HepG2 (cell line): Measurements from ENCODE around the gene PLEKHG2. TPM values are rescaled to one million over a fixed set of nuclear protein-coding genes. Genes with fewer than 3 reads are reported as not detected.
A peak's percentile ranks its signal among the peaks of the same experiment; 100 is the strongest.

Experiments used
- ARHGAP35 ChIP-seq: sonication (generic); formaldehyde crosslinking; IDR thresholded peaks from 2 replicates; pipeline ENCODE4 v1.9.0; 2022; ENCODE audit warnings: mild to moderate bottlenecking, inconsistent platforms, moderate library complexity, missing genetic modification reagents, borderline replicate concordance
- ATF1 ChIP-seq: IDR thresholded peaks from 2 replicates; pipeline ENCODE4 v1.6.1; 2016; ENCODE audit warnings: mild to moderate bottlenecking, control low read depth
- BHLHE40 ChIP-seq: IDR thresholded peaks from 2 replicates; pipeline ENCODE4 v1.6.1; 2011; ENCODE audit warnings: low read length, improper control_type of control experiment
- CBX2 ChIP-seq, 2 experiments: fragments of 200-600 bp in 1 of 2; sonication (generic); formaldehyde crosslinking in 1 of 2; IDR thresholded peaks; 2 replicates each; pipeline versions ENCODE4 v1.7.0 to v1.8.1; 2018 to 2022; ENCODE audit warnings: low read depth in 2 of 2, low read length in 1 of 2, mild to moderate bottlenecking in 1 of 2, missing genetic modification reagents in 1 of 2
- DNMT3B ChIP-seq: conservative IDR thresholded peaks from 2 replicates; pipeline ENCODE4 v1.6.1; 2016; ENCODE audit warnings: missing biosample characterization, control low read depth
- ELF1 ChIP-seq: sonication (generic); formaldehyde crosslinking; IDR thresholded peaks from 2 replicates; pipeline ENCODE4 v1.4.0; 2020; ENCODE audit warnings: missing genetic modification reagents
- ELF3 ChIP-seq: IDR thresholded peaks from 2 replicates; pipeline ENCODE4 v1.6.1; 2016; ENCODE audit warnings: missing genetic modification reagents, missing compliant biosample characterization
- HNF4G ChIP-seq, 2 experiments: sonication (generic) in 1 of 2; formaldehyde crosslinking in 1 of 2; IDR thresholded peaks; 2 replicates each; pipeline versions ENCODE4 v1.4.0 to v1.6.1; 2011 to 2020; ENCODE audit warnings: borderline replicate concordance in 2 of 2, low read depth in 2 of 2, mild to moderate bottlenecking in 2 of 2, low read length in 1 of 2, missing genetic modification reagents in 1 of 2, moderate library complexity in 1 of 2
- KDM5A ChIP-seq: fragments of 200-600 bp; sonication (generic); IDR thresholded peaks from 2 replicates; pipeline ENCODE4 v1.7.0; 2018; ENCODE audit warnings: antibody characterized with exemption, mild to moderate bottlenecking, low read length, borderline replicate concordance
- NFIC ChIP-seq: IDR thresholded peaks from 2 replicates; pipeline ENCODE4 v1.6.1; 2012; ENCODE audit warnings: mild to moderate bottlenecking, low read length, inconsistent platforms
- NRL ChIP-seq: sonication (generic); formaldehyde crosslinking; IDR thresholded peaks from 2 replicates; pipeline ENCODE4 v1.5.0; 2020; ENCODE audit warnings: missing genetic modification reagents, mild to moderate bottlenecking, moderate library complexity, borderline replicate concordance
- SATB2 ChIP-seq: sonication (generic); formaldehyde crosslinking; IDR thresholded peaks from 2 replicates; pipeline ENCODE4 v1.5.0; 2020; ENCODE audit warnings: missing genetic modification reagents
- SRSF1 ChIP-seq: fragments of 200-400 bp; formaldehyde crosslinking; optimal IDR thresholded peaks from 2 replicates; pipeline ENCODE3; 2017; ENCODE audit warnings: mild to moderate bottlenecking, low read depth, low read length, moderate library complexity
- THAP11 ChIP-seq: IDR thresholded peaks from 2 replicates; pipeline ENCODE4 v1.6.1; 2016; ENCODE audit warnings: missing biosample characterization, missing genetic modification reagents
- ZFY ChIP-seq: sonication (generic); formaldehyde crosslinking; IDR thresholded peaks from 2 replicates; pipeline ENCODE4 v1.4.0; 2020; ENCODE audit warnings: missing genetic modification reagents
- ZMYM3 ChIP-seq: sonication (generic); formaldehyde crosslinking; IDR thresholded peaks from 2 replicates; pipeline ENCODE4 v1.5.1; 2020; ENCODE audit warnings: mild to moderate bottlenecking, missing genetic modification reagents
- polyA plus RNA-seq, 8 experiments: library from polyadenylated mRNA; depleted of rRNA in 3 of 8; stranded (reverse) in 7 of 8; unstranded in 1 of 8; fragments of >200 nt; fragmentation: Illumina TruSeq in 4 of 8; extraction: Trizol in 4 of 8; gene quantifications; 2 replicates each; pipeline versions ENCODE4 v1.2.1 to v1.2.3, GENCODE V29; 2011 to 2016; ENCODE audit warnings: low read depth in 4 of 8, missing spikeins in 1 of 8, mixed read lengths in 1 of 8; ENCODE audit not compliant: insufficient read depth in 1 of 8
- total RNA-seq, 5 experiments: library from RNA; depleted of rRNA; stranded (reverse); fragments of >200 nt; fragmentation: Illumina TruSeq; extraction: Trizol; gene quantifications; 2 replicates each; pipeline ENCODE4 v1.2.3, GENCODE V29; 2016; ENCODE audit warnings: low read depth in 1 of 5
- TF ChIP-seq, protein P1 (sequence below): sonication (generic); formaldehyde crosslinking; IDR thresholded peaks from 2 replicates; pipeline ENCODE4 v1.5.0; 2020; ENCODE audit warnings: missing genetic modification reagents
- TF ChIP-seq, protein P2 (sequence below): sonication (generic); formaldehyde crosslinking; IDR thresholded peaks from 2 replicates; pipeline ENCODE4 v1.4.0; 2020; ENCODE audit warnings: missing genetic modification reagents, borderline replicate concordance
- TF ChIP-seq, protein P3 (sequence below): sonication (generic); formaldehyde crosslinking; IDR thresholded peaks from 2 replicates; pipeline ENCODE4 v1.4.0; 2020; ENCODE audit warnings: missing genetic modification reagents, borderline replicate concordance
- TF ChIP-seq, protein P4 (sequence below): sonication (generic); formaldehyde crosslinking; IDR thresholded peaks from 2 replicates; pipeline ENCODE4 v1.5.0; 2020; ENCODE audit warnings: missing genetic modification reagents, mild to moderate bottlenecking, borderline replicate concordance
- TF ChIP-seq, protein P5 (sequence below): sonication (generic); formaldehyde crosslinking; IDR thresholded peaks from 2 replicates; pipeline ENCODE4 v1.9.0; 2021; ENCODE audit warnings: missing genetic modification reagents, borderline replicate concordance

The PLEKHG2 gene
- total and polyA plus RNA-seq, 2 of the 13 experiments (the other 11 are each of a cell fraction or from before 2014, with no cell fraction given), result 3.6 to 6.8 TPM

DNA sequence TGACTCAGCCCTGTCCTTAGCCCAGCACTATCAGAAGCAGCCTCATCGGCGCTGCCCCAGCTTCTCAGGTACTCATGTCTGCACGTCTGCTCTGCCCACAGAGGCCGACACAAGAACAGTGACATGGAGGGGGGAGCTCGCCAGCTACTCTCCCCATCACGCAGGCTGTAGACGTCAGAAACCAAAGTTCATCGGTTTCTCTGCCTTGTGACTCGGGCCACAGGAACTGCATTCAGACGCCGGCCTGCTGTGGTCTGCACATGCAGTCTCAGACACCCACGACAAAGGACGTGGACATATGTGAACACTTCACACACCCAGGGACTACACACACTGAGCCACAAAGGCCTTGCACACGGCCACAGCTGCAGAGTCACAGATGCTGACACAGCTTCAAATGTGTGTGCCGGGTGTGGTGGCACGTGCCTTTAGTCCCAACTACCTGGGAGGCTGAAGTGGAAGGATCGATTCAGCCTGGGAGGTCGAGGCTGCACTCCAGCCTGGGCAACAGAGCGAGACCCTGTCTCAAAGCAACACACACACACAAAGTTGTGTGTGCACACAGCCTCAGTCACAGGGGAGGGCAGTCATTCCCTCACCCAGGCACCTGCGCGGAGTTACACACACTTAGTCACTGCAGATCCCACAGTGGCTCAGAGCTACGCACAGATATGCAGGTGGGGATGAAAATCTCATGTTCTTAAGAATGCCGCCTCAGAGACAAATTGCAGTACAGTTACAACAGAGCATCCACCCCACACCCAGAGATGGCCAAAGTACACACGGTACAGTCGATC, 10.7 kb upstream of the PLEKHG2 start (continued):
- TF ChIP-seq DNMT3B, result no peak; the same call in 1 of the 2 replicates
- peak; percentile 57; the same call in 1 of the 2 replicates for TF ChIP-seq THAP11 (CRISPR knock-in tag)
- TF ChIP-seq, protein P1, sequence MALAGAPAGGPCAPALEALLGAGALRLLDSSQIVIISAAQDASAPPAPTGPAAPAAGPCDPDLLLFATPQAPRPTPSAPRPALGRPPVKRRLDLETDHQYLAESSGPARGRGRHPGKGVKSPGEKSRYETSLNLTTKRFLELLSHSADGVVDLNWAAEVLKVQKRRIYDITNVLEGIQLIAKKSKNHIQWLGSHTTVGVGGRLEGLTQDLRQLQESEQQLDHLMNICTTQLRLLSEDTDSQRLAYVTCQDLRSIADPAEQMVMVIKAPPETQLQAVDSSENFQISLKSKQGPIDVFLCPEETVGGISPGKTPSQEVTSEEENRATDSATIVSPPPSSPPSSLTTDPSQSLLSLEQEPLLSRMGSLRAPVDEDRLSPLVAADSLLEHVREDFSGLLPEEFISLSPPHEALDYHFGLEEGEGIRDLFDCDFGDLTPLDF (CRISPR knock-in tag), result no peak
- no peak for TF ChIP-seq CBX2 (IDR thresholded peaks at IDR 0.05; ENCODE audit: low read depth, low read length)
- no peak for TF ChIP-seq CBX2 (CRISPR knock-in tag; IDR thresholded peaks at IDR 0.05; ENCODE audit: low read depth)
- TF ChIP-seq, protein P2, sequence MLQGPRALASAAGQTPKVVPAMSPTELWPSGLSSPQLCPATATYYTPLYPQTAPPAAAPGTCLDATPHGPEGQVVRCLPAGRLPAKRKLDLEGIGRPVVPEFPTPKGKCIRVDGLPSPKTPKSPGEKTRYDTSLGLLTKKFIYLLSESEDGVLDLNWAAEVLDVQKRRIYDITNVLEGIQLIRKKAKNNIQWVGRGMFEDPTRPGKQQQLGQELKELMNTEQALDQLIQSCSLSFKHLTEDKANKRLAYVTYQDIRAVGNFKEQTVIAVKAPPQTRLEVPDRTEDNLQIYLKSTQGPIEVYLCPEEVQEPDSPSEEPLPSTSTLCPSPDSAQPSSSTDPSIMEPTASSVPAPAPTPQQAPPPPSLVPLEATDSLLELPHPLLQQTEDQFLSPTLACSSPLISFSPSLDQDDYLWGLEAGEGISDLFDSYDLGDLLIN (CRISPR knock-in tag), result no peak
- peak; percentile 88 for TF ChIP-seq BHLHE40
- TF ChIP-seq ATF1 (CRISPR knock-in tag), result peak; percentile 78
- peak; percentile 61 for TF ChIP-seq ELF1 (CRISPR knock-in tag)
- TF ChIP-seq SRSF1, result no peak
- no peak for TF ChIP-seq SATB2 (CRISPR knock-in tag)
- TF ChIP-seq ZFY (CRISPR knock-in tag), result peak; percentile 86
- TF ChIP-seq NRL (CRISPR knock-in tag), result peak; percentile 95; the same call in 1 of the 2 replicates
- TF ChIP-seq ARHGAP35, result no peak
- TF ChIP-seq ELF3, result peak; percentile 66
- TF ChIP-seq ZMYM3 (CRISPR knock-in tag), result peak; percentile 93
- TF ChIP-seq, protein P3, sequence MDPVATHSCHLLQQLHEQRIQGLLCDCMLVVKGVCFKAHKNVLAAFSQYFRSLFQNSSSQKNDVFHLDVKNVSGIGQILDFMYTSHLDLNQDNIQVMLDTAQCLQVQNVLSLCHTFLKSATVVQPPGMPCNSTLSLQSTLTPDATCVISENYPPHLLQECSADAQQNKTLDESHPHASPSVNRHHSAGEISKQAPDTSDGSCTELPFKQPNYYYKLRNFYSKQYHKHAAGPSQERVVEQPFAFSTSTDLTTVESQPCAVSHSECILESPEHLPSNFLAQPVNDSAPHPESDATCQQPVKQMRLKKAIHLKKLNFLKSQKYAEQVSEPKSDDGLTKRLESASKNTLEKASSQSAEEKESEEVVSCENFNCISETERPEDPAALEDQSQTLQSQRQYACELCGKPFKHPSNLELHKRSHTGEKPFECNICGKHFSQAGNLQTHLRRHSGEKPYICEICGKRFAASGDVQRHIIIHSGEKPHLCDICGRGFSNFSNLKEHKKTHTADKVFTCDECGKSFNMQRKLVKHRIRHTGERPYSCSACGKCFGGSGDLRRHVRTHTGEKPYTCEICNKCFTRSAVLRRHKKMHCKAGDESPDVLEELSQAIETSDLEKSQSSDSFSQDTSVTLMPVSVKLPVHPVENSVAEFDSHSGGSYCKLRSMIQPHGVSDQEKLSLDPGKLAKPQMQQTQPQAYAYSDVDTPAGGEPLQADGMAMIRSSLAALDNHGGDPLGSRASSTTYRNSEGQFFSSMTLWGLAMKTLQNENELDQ (CRISPR knock-in tag), result no peak; the same call in 1 of the 2 replicates
- TF ChIP-seq, protein P4, sequence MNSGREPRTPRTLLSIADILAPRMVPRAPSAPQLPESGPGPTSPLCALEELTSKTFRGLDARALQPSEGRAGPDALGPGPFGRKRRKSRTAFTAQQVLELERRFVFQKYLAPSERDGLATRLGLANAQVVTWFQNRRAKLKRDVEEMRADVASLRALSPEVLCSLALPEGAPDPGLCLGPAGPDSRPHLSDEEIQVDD (CRISPR knock-in tag), result peak; percentile 64; the same call in 1 of the 2 replicates
- no peak; the same call in 1 of the 2 replicates for TF ChIP-seq NFIC
- TF ChIP-seq, protein P5, sequence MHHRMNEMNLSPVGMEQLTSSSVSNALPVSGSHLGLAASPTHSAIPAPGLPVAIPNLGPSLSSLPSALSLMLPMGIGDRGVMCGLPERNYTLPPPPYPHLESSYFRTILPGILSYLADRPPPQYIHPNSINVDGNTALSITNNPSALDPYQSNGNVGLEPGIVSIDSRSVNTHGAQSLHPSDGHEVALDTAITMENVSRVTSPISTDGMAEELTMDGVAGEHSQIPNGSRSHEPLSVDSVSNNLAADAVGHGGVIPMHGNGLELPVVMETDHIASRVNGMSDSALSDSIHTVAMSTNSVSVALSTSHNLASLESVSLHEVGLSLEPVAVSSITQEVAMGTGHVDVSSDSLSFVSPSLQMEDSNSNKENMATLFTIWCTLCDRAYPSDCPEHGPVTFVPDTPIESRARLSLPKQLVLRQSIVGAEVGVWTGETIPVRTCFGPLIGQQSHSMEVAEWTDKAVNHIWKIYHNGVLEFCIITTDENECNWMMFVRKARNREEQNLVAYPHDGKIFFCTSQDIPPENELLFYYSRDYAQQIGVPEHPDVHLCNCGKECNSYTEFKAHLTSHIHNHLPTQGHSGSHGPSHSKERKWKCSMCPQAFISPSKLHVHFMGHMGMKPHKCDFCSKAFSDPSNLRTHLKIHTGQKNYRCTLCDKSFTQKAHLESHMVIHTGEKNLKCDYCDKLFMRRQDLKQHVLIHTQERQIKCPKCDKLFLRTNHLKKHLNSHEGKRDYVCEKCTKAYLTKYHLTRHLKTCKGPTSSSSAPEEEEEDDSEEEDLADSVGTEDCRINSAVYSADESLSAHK (CRISPR knock-in tag), result peak; percentile 91; the same call in 1 of the 2 replicates
- no peak for TF ChIP-seq KDM5A
- peak; percentile 72 for TF ChIP-seq HNF4G (IDR thresholded peaks at IDR 0.05; ENCODE audit: borderline replicate concordance, low read depth, low read length)
- TF ChIP-seq HNF4G (CRISPR knock-in tag; IDR thresholded peaks at IDR 0.05; ENCODE audit: borderline replicate concordance, low read depth), result peak; percentile 89; the same call in 1 of the 2 replicates
